WTC11 (cell line): ENCODE data around the gene CHAT.

Experiments
- ELF4 ChIP-seq: sonication (generic); formaldehyde crosslinking; IDR thresholded peaks from 2 replicates; pipeline ENCODE4 v1.8.1; 2022; ENCODE audit warnings: low read depth, mild to moderate bottlenecking, moderate library complexity, missing genetic modification reagents
- ETV6 ChIP-seq: sonication (generic); formaldehyde crosslinking; IDR thresholded peaks from 2 replicates; pipeline ENCODE4 v1.8.1; 2022; ENCODE audit warnings: mild to moderate bottlenecking, missing genetic modification reagents
- FOXP4 ChIP-seq: sonication (generic); formaldehyde crosslinking; IDR thresholded peaks from 2 replicates; pipeline ENCODE4 v1.8.0; 2022; ENCODE audit warnings: mild to moderate bottlenecking, missing genetic modification reagents
- JUN ChIP-seq: sonication (generic); formaldehyde crosslinking; IDR thresholded peaks from 2 replicates; pipeline ENCODE4 v1.8.0; 2023; ENCODE audit warnings: mild to moderate bottlenecking, missing genetic modification reagents
- STAT6 ChIP-seq: sonication (generic); formaldehyde crosslinking; conservative IDR thresholded peaks from 2 replicates; pipeline ENCODE4 v1.8.1; 2023; ENCODE audit warnings: mild to moderate bottlenecking, low read depth, missing genetic modification reagents, moderate library complexity
- ZBTB21 ChIP-seq: sonication (generic); formaldehyde crosslinking; IDR thresholded peaks from 2 replicates; pipeline ENCODE4 v1.8.1; 2023; ENCODE audit warnings: mild to moderate bottlenecking, missing genetic modification reagents, borderline replicate concordance
- ZNF121 ChIP-seq: sonication (generic); formaldehyde crosslinking; IDR thresholded peaks from 2 replicates; pipeline ENCODE4 v1.8.0; 2023; ENCODE audit warnings: missing genetic modification reagents
- TF ChIP-seq, protein P1 (sequence below): sonication (generic); formaldehyde crosslinking; IDR thresholded peaks from 2 replicates; pipeline ENCODE4 v1.8.1; 2022; ENCODE audit warnings: low read depth, missing genetic modification reagents, borderline replicate concordance
- TF ChIP-seq, protein P2 (sequence below): fragments of 200-600 bp; IDR thresholded peaks from 2 replicates; pipeline ENCODE4 v1.8.0; 2022; ENCODE audit warnings: antibody characterized with exemption
- TF ChIP-seq, protein P3 (sequence below): fragments of 250-450 bp; sonication (Bioruptor Pico); IDR thresholded peaks from 2 replicates; pipeline ENCODE4 v1.9.0; 2021; ENCODE audit warnings: mild to moderate bottlenecking, borderline replicate concordance

- no peak for TF ChIP-seq ETV6
- no peak for TF ChIP-seq ELF4 (CRISPR knock-in tag)
- no peak for TF ChIP-seq STAT6 (CRISPR knock-in tag)
- TF ChIP-seq JUN (CRISPR knock-in tag), result no peak
- TF ChIP-seq, protein P1, sequence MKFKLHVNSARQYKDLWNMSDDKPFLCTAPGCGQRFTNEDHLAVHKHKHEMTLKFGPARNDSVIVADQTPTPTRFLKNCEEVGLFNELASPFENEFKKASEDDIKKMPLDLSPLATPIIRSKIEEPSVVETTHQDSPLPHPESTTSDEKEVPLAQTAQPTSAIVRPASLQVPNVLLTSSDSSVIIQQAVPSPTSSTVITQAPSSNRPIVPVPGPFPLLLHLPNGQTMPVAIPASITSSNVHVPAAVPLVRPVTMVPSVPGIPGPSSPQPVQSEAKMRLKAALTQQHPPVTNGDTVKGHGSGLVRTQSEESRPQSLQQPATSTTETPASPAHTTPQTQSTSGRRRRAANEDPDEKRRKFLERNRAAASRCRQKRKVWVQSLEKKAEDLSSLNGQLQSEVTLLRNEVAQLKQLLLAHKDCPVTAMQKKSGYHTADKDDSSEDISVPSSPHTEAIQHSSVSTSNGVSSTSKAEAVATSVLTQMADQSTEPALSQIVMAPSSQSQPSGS (CRISPR knock-in tag), result no peak
- TF ChIP-seq, protein P2, sequence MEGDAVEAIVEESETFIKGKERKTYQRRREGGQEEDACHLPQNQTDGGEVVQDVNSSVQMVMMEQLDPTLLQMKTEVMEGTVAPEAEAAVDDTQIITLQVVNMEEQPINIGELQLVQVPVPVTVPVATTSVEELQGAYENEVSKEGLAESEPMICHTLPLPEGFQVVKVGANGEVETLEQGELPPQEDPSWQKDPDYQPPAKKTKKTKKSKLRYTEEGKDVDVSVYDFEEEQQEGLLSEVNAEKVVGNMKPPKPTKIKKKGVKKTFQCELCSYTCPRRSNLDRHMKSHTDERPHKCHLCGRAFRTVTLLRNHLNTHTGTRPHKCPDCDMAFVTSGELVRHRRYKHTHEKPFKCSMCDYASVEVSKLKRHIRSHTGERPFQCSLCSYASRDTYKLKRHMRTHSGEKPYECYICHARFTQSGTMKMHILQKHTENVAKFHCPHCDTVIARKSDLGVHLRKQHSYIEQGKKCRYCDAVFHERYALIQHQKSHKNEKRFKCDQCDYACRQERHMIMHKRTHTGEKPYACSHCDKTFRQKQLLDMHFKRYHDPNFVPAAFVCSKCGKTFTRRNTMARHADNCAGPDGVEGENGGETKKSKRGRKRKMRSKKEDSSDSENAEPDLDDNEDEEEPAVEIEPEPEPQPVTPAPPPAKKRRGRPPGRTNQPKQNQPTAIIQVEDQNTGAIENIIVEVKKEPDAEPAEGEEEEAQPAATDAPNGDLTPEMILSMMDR, result no peak
- TF ChIP-seq, protein P3, sequence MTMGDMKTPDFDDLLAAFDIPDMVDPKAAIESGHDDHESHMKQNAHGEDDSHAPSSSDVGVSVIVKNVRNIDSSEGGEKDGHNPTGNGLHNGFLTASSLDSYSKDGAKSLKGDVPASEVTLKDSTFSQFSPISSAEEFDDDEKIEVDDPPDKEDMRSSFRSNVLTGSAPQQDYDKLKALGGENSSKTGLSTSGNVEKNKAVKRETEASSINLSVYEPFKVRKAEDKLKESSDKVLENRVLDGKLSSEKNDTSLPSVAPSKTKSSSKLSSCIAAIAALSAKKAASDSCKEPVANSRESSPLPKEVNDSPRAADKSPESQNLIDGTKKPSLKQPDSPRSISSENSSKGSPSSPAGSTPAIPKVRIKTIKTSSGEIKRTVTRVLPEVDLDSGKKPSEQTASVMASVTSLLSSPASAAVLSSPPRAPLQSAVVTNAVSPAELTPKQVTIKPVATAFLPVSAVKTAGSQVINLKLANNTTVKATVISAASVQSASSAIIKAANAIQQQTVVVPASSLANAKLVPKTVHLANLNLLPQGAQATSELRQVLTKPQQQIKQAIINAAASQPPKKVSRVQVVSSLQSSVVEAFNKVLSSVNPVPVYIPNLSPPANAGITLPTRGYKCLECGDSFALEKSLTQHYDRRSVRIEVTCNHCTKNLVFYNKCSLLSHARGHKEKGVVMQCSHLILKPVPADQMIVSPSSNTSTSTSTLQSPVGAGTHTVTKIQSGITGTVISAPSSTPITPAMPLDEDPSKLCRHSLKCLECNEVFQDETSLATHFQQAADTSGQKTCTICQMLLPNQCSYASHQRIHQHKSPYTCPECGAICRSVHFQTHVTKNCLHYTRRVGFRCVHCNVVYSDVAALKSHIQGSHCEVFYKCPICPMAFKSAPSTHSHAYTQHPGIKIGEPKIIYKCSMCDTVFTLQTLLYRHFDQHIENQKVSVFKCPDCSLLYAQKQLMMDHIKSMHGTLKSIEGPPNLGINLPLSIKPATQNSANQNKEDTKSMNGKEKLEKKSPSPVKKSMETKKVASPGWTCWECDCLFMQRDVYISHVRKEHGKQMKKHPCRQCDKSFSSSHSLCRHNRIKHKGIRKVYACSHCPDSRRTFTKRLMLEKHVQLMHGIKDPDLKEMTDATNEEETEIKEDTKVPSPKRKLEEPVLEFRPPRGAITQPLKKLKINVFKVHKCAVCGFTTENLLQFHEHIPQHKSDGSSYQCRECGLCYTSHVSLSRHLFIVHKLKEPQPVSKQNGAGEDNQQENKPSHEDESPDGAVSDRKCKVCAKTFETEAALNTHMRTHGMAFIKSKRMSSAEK, result no peak
- TF ChIP-seq ZNF121 (CRISPR knock-in tag), result no peak
- no peak for TF ChIP-seq ZBTB21
- TF ChIP-seq FOXP4 (CRISPR knock-in tag), result no peak
Observed at GRCh38 chr10:49610458-49611165, 3.2 kb upstream of the CHAT start.
